C4-2B (cell line): ENCODE results near the gene REXO5.

Source experiments
- H3K27ac ChIP-seq: fragments of 450-650 bp; 2 replicates; pipeline ENCODE4 v1.5.1; 2017
- CTCF ChIP-seq: fragments of 450-650 bp; conservative IDR thresholded peaks from 2 replicates; pipeline ENCODE4 v1.5.1; 2017; ENCODE audit warnings: mild to moderate bottlenecking
- ZFX ChIP-seq: fragments of 450-650 bp; IDR thresholded peaks from 2 replicates; pipeline ENCODE4 v1.6.1; 2017

REXO5 gene

GRCh38 chr16:20818929-20819585 lies 12.7 kb downstream of the REXO5 start:
- TF ChIP-seq CTCF (no peak), ZFX (no peak)
- no peak overlapping the region for H3K27ac ChIP-seq

GRCh38 chr16:20821682-20822081 lies 15.4 kb downstream of the REXO5 start:
- H3K27ac ChIP-seq, result no peak overlapping the region
- TF ChIP-seq CTCF (no peak), ZFX (no peak)

- no peak overlapping the region for H3K27ac ChIP-seq
- TF ChIP-seq ZFX, result no peak
- TF ChIP-seq CTCF, result no peak
Observed at GRCh38 chr16:20822521-20823325, 16.4 kb downstream of the REXO5 start.

GRCh38 chr16:20826039-20826566 lies 19.8 kb downstream of the REXO5 start:
- H3K27ac ChIP-seq, result no peak overlapping the region
- TF ChIP-seq CTCF, result no peak
- no peak for TF ChIP-seq ZFX

- TF ChIP-seq CTCF (no peak), ZFX (no peak)
- no peak overlapping the region for H3K27ac ChIP-seq
Observed at GRCh38 chr16:20829536-20829935, 23.2 kb downstream of the REXO5 start.

- TF ChIP-seq CTCF (no peak), ZFX (no peak)
- H3K27ac ChIP-seq, result no peak overlapping the region
Observed at GRCh38 chr16:20830372-20830771, 24.0 kb downstream of the REXO5 start.

GRCh38 chr16:20833086-20833485 lies 26.8 kb downstream of the REXO5 start:
- no peak for TF ChIP-seq ZFX
- no peak for TF ChIP-seq CTCF
- H3K27ac ChIP-seq, result no peak overlapping the region
